ENCODE results near the gene ACVR1. TPM values are rescaled to one million over a fixed set of nuclear protein-coding genes. Genes with fewer than 3 reads are reported as not detected.

ACVR1 gene
- total RNA-seq, 1 experiment from 2014 or later, result 26.4 TPM

DNA sequence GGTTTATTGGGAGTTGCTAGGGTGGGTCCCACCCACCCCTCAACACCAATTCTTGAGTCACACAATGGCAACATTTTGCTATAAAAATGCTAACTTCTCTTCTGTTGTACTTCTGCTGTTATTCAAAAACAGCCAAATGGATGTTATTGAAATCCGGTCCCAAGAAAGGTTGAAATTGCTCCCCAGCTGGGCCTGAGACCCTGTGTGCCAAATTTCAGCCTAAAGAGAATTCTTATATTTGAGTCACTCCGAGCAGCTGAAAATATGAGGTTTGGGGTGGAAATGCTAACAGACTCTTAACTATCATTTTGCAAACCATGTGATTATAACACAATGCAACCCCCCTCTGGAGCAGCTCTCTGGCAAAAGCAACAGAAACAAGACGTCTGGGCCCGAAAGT lies 27.0 kb upstream of the ACVR1 start:
- no TSS peak for BruUV-seq (replicated peaks)
- Mint-ChIP-seq H3K27ac (ENCODE audit: low read depth, unreplicated experiment) (no peak overlapping the region), H3K4me3 (ENCODE audit: unreplicated experiment) (no peak overlapping the region), H3K27me3 (ENCODE audit: insufficient read depth, unreplicated experiment) (no peaks in the 10 kb centered on the region), H3K4me1 (ENCODE audit: insufficient read depth, unreplicated experiment) (peaks cover 27% of the 10 kb centered on the region), H3K9me3 (ENCODE audit: unreplicated experiment) (no peaks in the 10 kb centered on the region), H3K36me3 (ENCODE audit: insufficient read depth, unreplicated experiment) (no peaks in the 10 kb centered on the region)
- TF ChIP-seq, protein P1, sequence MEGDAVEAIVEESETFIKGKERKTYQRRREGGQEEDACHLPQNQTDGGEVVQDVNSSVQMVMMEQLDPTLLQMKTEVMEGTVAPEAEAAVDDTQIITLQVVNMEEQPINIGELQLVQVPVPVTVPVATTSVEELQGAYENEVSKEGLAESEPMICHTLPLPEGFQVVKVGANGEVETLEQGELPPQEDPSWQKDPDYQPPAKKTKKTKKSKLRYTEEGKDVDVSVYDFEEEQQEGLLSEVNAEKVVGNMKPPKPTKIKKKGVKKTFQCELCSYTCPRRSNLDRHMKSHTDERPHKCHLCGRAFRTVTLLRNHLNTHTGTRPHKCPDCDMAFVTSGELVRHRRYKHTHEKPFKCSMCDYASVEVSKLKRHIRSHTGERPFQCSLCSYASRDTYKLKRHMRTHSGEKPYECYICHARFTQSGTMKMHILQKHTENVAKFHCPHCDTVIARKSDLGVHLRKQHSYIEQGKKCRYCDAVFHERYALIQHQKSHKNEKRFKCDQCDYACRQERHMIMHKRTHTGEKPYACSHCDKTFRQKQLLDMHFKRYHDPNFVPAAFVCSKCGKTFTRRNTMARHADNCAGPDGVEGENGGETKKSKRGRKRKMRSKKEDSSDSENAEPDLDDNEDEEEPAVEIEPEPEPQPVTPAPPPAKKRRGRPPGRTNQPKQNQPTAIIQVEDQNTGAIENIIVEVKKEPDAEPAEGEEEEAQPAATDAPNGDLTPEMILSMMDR (IDR thresholded peaks at IDR 0.05; ENCODE audit: unreplicated experiment), result no peak
- no peak for DNase-seq (ENCODE audit: unreplicated experiment)
- ChIA-PET CTCF (interaction anchor here (0.9 kb wide), 1 partner anchor 9 kb away, joined by 3 read pairs; no protein-coding TSS in a partner anchor), POLR2A (no interaction called here)
- intact Hi-C loops (cut with micrococcal nuclease), result no loop called here

DNA sequence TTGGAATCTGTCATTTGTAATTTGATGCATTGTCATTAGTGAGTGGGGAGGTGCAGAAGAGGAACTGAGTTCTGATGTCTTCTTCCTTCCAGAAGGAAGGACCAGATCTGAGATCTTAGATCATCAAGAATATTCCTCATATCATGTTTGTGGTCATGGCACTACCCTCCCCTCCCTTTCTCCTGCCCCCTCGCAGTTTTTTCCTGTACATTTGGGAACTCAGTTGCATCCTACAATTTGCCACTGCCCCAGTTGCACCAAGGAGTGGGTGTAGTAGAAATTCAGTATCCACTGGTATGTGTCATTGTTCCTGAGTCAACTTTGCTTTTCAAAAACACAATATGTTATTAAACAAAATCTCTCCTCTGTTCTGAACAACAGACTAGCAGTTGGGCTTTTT lies 26.6 kb upstream of the ACVR1 start:
- Mint-ChIP-seq H3K4me1 (ENCODE audit: insufficient read depth, unreplicated experiment) (peaks cover 32% of the 10 kb centered on the region), H3K9me3 (ENCODE audit: unreplicated experiment) (no peaks in the 10 kb centered on the region), H3K27ac (ENCODE audit: low read depth, unreplicated experiment) (no peak overlapping the region), H3K27me3 (ENCODE audit: insufficient read depth, unreplicated experiment) (no peaks in the 10 kb centered on the region), H3K4me3 (ENCODE audit: unreplicated experiment) (no peak overlapping the region), H3K36me3 (ENCODE audit: insufficient read depth, unreplicated experiment) (no peaks in the 10 kb centered on the region)
- ChIA-PET CTCF (interaction anchor here (1.4 kb wide), 1 partner anchor 10 kb away, joined by 4 read pairs; no protein-coding TSS in a partner anchor), POLR2A (no interaction called here)
- no TSS peak for BruUV-seq (replicated peaks)
- DNase-seq (ENCODE audit: unreplicated experiment), result no peak
- TF ChIP-seq, protein P1 (IDR thresholded peaks at IDR 0.05; ENCODE audit: unreplicated experiment), result no peak
- intact Hi-C loops (cut with micrococcal nuclease), result no loop called here

DNA sequence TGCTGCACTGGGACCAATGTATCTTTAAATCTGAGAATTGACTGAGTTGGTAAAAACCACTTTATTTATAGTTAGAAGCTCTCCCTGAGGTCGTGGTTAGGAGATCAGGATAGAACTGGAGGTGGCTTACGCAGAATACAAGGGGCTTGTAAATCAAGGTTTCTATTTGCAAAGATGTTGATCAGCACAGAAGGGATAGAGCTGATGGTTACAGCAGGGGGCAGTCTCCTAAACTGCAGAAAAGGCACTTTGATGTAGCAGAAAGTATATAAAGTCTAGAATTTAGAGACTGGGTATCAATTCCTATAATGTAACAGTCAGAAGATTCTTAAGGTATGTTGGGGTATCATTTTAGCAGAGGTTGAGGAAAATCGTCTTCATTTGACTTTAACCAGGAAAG lies 25.2 kb upstream of the ACVR1 start:
- no peaks in the 10 kb centered on the region for H3K27me3 Mint-ChIP-seq (ENCODE audit: insufficient read depth, unreplicated experiment)
- H3K9me3 Mint-ChIP-seq (ENCODE audit: unreplicated experiment), result no peaks in the 10 kb centered on the region
- DNase-seq (ENCODE audit: unreplicated experiment), result no peak
- TF ChIP-seq, protein P1 (IDR thresholded peaks at IDR 0.05; ENCODE audit: unreplicated experiment), result no peak
- ChIA-PET CTCF (interaction anchor here (0.6 to 1.4 kb wide), 6 partner anchors 9 to 226 kb away, joined by 3 to 4 read pairs (median 3); no protein-coding TSS in a partner anchor), POLR2A (no interaction called here)
- H3K36me3 Mint-ChIP-seq (ENCODE audit: insufficient read depth, unreplicated experiment), result no peaks in the 10 kb centered on the region
- no peak overlapping the region for H3K4me3 Mint-ChIP-seq (ENCODE audit: unreplicated experiment)
- H3K27ac Mint-ChIP-seq (ENCODE audit: low read depth, unreplicated experiment), result no peak overlapping the region
- H3K4me1 Mint-ChIP-seq (ENCODE audit: insufficient read depth, unreplicated experiment), result peaks cover 34% of the 10 kb centered on the region
- intact Hi-C loops (cut with micrococcal nuclease), result no loop called here
- no TSS peak for BruUV-seq (replicated peaks)

DNA sequence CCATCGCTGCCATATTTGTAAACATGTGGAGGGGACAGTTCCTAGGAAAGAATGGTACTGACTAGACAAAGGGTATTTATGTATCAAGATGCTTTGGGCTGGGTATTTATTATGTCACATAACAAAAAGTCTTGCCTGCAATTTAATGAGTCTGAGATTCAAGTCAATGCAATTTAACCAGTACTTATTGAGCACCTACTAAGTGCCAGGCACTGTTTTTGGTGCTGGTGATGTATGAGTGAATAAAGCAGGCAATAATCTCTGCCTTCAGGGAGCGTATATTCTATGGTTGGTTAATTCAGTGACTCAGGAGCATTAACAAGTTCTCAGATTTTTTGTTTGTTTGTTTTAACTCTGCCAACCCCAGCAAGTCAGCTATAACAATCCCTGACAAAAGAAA lies 24.6 kb upstream of the ACVR1 start:
- Mint-ChIP-seq H3K4me3 (ENCODE audit: unreplicated experiment) (no peak overlapping the region), H3K27ac (ENCODE audit: low read depth, unreplicated experiment) (no peak overlapping the region), H3K9me3 (ENCODE audit: unreplicated experiment) (no peaks in the 10 kb centered on the region), H3K36me3 (ENCODE audit: insufficient read depth, unreplicated experiment) (no peaks in the 10 kb centered on the region), H3K4me1 (ENCODE audit: insufficient read depth, unreplicated experiment) (peaks cover 34% of the 10 kb centered on the region), H3K27me3 (ENCODE audit: insufficient read depth, unreplicated experiment) (no peaks in the 10 kb centered on the region)
- TF ChIP-seq, protein P1 (IDR thresholded peaks at IDR 0.05; ENCODE audit: unreplicated experiment), result no peak
- intact Hi-C loops (cut with micrococcal nuclease), result no loop called here
- ChIA-PET CTCF (interaction anchor here (0.7 to 1.2 kb wide), 3 partner anchors 10 to 127 kb away, joined by 3 read pairs; no protein-coding TSS in a partner anchor), POLR2A (no interaction called here)
- no peak for DNase-seq (ENCODE audit: unreplicated experiment)
- BruUV-seq (replicated peaks), result no TSS peak

Data from MCF 10A (cell line).